NCI-H460 (cell line): Measurements from ENCODE around the gene DPP7. TPM values are rescaled to one million over a fixed set of nuclear protein-coding genes. Genes with fewer than 3 reads are reported as not detected.

Experiments used
- DNase-seq: peaks from one replicate; pipeline ENCODE4 v3.0.0-alpha.2; 2016; ENCODE audit warnings: low read depth; ENCODE audit errors: extremely low read depth
- small RNA-seq, 2 experiments: library from RNA; depleted of rRNA; stranded (forward); fragments of <200 nt; gene quantifications; one replicate each; pipeline ENCODE3, GENCODE V24; 2014
- total RNA-seq: library from RNA; depleted of rRNA; stranded (reverse); fragments of >200 nt; shearing (Covaris generic); gene quantifications from 2 replicates; pipeline ENCODE4 v1.2.3, GENCODE V29; 2014; rRNA removed

The DPP7 gene
- total RNA-seq, 1 experiment from 2014 or later, result 111 TPM

- no peak for DNase-seq
Measured at GRCh38 chr9:137062384-137062783, 52.1 kb downstream of the DPP7 start.

Small RNA genes within 50 kb of the gene (small RNA-seq; reads per million reads assigned to genes)
- 0 to 0.04 reads per million in 2 experiments for gene RF00153

Other genes starting within 250 kb of the DPP7 start
- 309 and 321 TPM in 2 replicates for gene EDF1, start 248.4 kb downstream of the DPP7 start, total RNA-seq
- 12.1 and 17.9 TPM in 2 replicates for gene TRAF2, start 228.2 kb downstream of the DPP7 start, total RNA-seq
- gene FBXW5, start 170.0 kb downstream of the DPP7 start, total RNA-seq, result 93.0 and 112 TPM in 2 replicates
- gene C8G, start 169.5 kb downstream of the DPP7 start, total RNA-seq, result 0.92 TPM in 1 of 2 replicates, not detected in the other
- gene LCN12, start 162.5 kb downstream of the DPP7 start, total RNA-seq, result 1.2 and 1.5 TPM in 2 replicates
- gene PTGDS, start 137.2 kb downstream of the DPP7 start, total RNA-seq, result not detected in 2 replicates
- not detected in 2 replicates for gene LCNL1, start 131.7 kb downstream of the DPP7 start, total RNA-seq
- gene PAXX, start 122.3 kb downstream of the DPP7 start, total RNA-seq, result 35.4 and 39.4 TPM in 2 replicates
- 0.17 TPM in 1 of 2 replicates, not detected in the other for gene CLIC3, start 118.2 kb downstream of the DPP7 start, total RNA-seq
- 21.0 and 25.0 TPM in 2 replicates for gene ABCA2, start 86.5 kb downstream of the DPP7 start, total RNA-seq
- gene FUT7, start 82.6 kb downstream of the DPP7 start, total RNA-seq, result not detected in 2 replicates
- gene NPDC1, start 68.6 kb downstream of the DPP7 start, total RNA-seq, result 30.3 and 35.5 TPM in 2 replicates
- gene ENTPD2, start 60.7 kb downstream of the DPP7 start, total RNA-seq, result not detected in 2 replicates
- gene SAPCD2, start 44.2 kb downstream of the DPP7 start, total RNA-seq, result 32.4 and 43.6 TPM in 2 replicates
- gene UAP1L1, start 37.2 kb downstream of the DPP7 start, total RNA-seq, result 3.6 and 4.0 TPM in 2 replicates
- gene MAN1B1, start 27.7 kb downstream of the DPP7 start, total RNA-seq, result 53.6 and 55.5 TPM in 2 replicates
- not detected in 2 replicates for gene GRIN1, start 24.4 kb upstream of the DPP7 start, total RNA-seq
- gene LRRC26, start 55.3 kb upstream of the DPP7 start, total RNA-seq, result not detected in 2 replicates
- gene TMEM210, start 57.3 kb upstream of the DPP7 start, total RNA-seq, result not detected in 2 replicates
- gene ANAPC2, start 73.8 kb upstream of the DPP7 start, total RNA-seq, result 11.0 and 16.1 TPM in 2 replicates
- gene SSNA1, start 73.9 kb upstream of the DPP7 start, total RNA-seq, result 59.3 and 66.1 TPM in 2 replicates
- 7.4 and 8.2 TPM in 2 replicates for gene TPRN, start 86.0 kb upstream of the DPP7 start, total RNA-seq
- 38.8 and 39.8 TPM in 2 replicates for gene TMEM203, start 90.9 kb upstream of the DPP7 start, total RNA-seq
- 11.1 and 13.5 TPM in 2 replicates for gene NDOR1, start 91.0 kb upstream of the DPP7 start, total RNA-seq
- gene RNF208, start 107.5 kb upstream of the DPP7 start, total RNA-seq, result 0.37 and 0.40 TPM in 2 replicates
- gene CYSRT1, start 110.4 kb upstream of the DPP7 start, total RNA-seq, result 0.59 and 1.4 TPM in 2 replicates
- gene RNF224, start 112.8 kb upstream of the DPP7 start, total RNA-seq, result not detected in 2 replicates
- not detected in 2 replicates for gene SLC34A3, start 116.2 kb upstream of the DPP7 start, total RNA-seq
- 167 and 171 TPM in 2 replicates for gene TUBB4B, start 126.6 kb upstream of the DPP7 start, total RNA-seq
- gene STPG3, start 136.6 kb upstream of the DPP7 start, total RNA-seq, result not detected in 2 replicates
- gene NELFB, start 140.6 kb upstream of the DPP7 start, total RNA-seq, result 41.5 and 43.8 TPM in 2 replicates
- 30.5 and 32.0 TPM in 2 replicates for gene TOR4A, start 163.0 kb upstream of the DPP7 start, total RNA-seq
- gene NRARP, start 187.5 kb upstream of the DPP7 start, total RNA-seq, result 5.1 and 8.9 TPM in 2 replicates